ENCODE results near the gene MRPS12. TPM values are rescaled to one million over a fixed set of nuclear protein-coding genes. Genes with fewer than 3 reads are reported as not detected.

MRPS12 gene
- total RNA-seq, 1 experiment from 2014 or later = 81.3 TPM

- Histone ChIP-seq H3K56ac (ENCODE audit: insufficient read length, low read depth, low read length) (no peak within 1 kb of the TSS), H2BK5ac (ENCODE audit: insufficient read length, low read length) (no peak within 1 kb of the TSS), H3K9ac (ENCODE audit: extremely low read depth, insufficient read length, low read length) (peak within 1 kb of the TSS; percentile 74), H3K79me2 (ENCODE audit: insufficient read depth, low read length) (no peaks in the 10 kb centered on the region), H2AFZ (ENCODE audit: low read length) (no peak within 1 kb of the TSS), H2BK120ac (ENCODE audit: low read depth, low read length, poor library complexity, severe bottlenecking) (no peak within 1 kb of the TSS), H4K8ac (replicated peaks; ENCODE audit: insufficient read length, low read depth, low read length) (no peak within 1 kb of the TSS), H4K5ac (ENCODE audit: insufficient read length, low read depth, low read length) (no peak within 1 kb of the TSS), H3K23ac (ENCODE audit: insufficient read length, low read depth, low read length) (no peak within 1 kb of the TSS), H2BK12ac (ENCODE audit: insufficient read length, low read depth, low read length) (no peak within 1 kb of the TSS), H2BK15ac (ENCODE audit: low read depth, low read length) (no peak within 1 kb of the TSS), H3K23me2 (ENCODE audit: insufficient read length, low read depth, low read length, poor library complexity, severe bottlenecking) (no peaks in the 10 kb centered on the region), H2AK5ac (ENCODE audit: insufficient read length, low read length) (no peak within 1 kb of the TSS), H3K4ac (ENCODE audit: low read depth, low read length) (no peak within 1 kb of the TSS), H3K4me2 (ENCODE audit: insufficient read depth, insufficient read length, low read length) (peak within 1 kb of the TSS; percentile 76), H3K27me3 (ENCODE audit: insufficient read depth, low read length) (no peaks in the 10 kb centered on the region), H3K18ac (ENCODE audit: insufficient read length, low read depth, low read length) (peak within 1 kb of the TSS; percentile 92), H3K9me3 (ENCODE audit: control insufficient read depth, low read depth, low read length) (no peaks in the 10 kb centered on the region), H3K27ac (ENCODE audit: insufficient read length, low read depth, low read length) (no peak within 1 kb of the TSS), H2BK20ac (ENCODE audit: low read depth, low read length, poor library complexity, severe bottlenecking) (no peak within 1 kb of the TSS), H4K20me1 (ENCODE audit: control insufficient read depth, insufficient read depth, insufficient read length) (no peaks in the 10 kb centered on the region), H4K91ac (ENCODE audit: insufficient read length, low read depth, low read length) (no peak within 1 kb of the TSS), H3K14ac (ENCODE audit: insufficient read depth, low read length) (peak within 1 kb of the TSS; percentile 95), H3K79me1 (ENCODE audit: insufficient read depth, low read depth, low read length, poor library complexity, severe bottlenecking) (no peaks in the 10 kb centered on the region), H3T11ph (ENCODE audit: low read length) (no peak within 1 kb of the TSS), H3K4me1 (ENCODE audit: insufficient read depth, low read length) (peaks cover 2% of the 10 kb centered on the region; the same call in 1 of the 2 replicates)
- Mint-ChIP-seq H3K27me3 (ENCODE audit: low read depth) (peaks cover 15% of the 10 kb centered on the region), H3K27ac (peak within 1 kb of the TSS; percentile 17 to 97 (median 88)), H3K4me1 (peaks cover 15 to 18% of the 10 kb centered on the region in 2 experiments), H3K4me3 (peak within 1 kb of the TSS; percentile 81 to 86), H3K36me3 (ENCODE audit: insufficient read depth in 1 of 3, low read depth in 3 of 3) (peaks cover 2 to 10% (median 7%) of the 10 kb centered on the region in 3 experiments; a peak in 5 of 7 replicates), H3K9me3 (peaks cover 0 to 3% of the 10 kb centered on the region in 2 experiments; a peak in 1 of 5 replicates)
- WGBS (ENCODE audit: extremely low coverage, insufficient read length, low lambda C conversion rate) = no CpG with 5 or more reads among the region's 64 CpGs
- TF ChIP-seq CTCF (conservative IDR thresholded peaks at IDR 0.05) = no peak
- DNase-seq = peak; percentile 100
These were observed 31.1 kb upstream of the MRPS12 start, which contains the start of the genes NFKBIB and SIRT2 for GRCh38 chr19:38899447-38900201. NFKBIB (plus strand) TSS chr19:38899969; CDS start chr19:38900033, 64 bp downstream. SIRT2 (minus strand) TSS chr19:38899618; CDS start chr19:38899521, 97 bp downstream.

All from H9 (cell line).